ENCODE measurements around the gene PCK1. TPM values are rescaled to one million over a fixed set of nuclear protein-coding genes. Genes with fewer than 3 reads are reported as not detected.

The PCK1 gene
- polyA plus RNA-seq, 1 experiment: not detected

DNA sequence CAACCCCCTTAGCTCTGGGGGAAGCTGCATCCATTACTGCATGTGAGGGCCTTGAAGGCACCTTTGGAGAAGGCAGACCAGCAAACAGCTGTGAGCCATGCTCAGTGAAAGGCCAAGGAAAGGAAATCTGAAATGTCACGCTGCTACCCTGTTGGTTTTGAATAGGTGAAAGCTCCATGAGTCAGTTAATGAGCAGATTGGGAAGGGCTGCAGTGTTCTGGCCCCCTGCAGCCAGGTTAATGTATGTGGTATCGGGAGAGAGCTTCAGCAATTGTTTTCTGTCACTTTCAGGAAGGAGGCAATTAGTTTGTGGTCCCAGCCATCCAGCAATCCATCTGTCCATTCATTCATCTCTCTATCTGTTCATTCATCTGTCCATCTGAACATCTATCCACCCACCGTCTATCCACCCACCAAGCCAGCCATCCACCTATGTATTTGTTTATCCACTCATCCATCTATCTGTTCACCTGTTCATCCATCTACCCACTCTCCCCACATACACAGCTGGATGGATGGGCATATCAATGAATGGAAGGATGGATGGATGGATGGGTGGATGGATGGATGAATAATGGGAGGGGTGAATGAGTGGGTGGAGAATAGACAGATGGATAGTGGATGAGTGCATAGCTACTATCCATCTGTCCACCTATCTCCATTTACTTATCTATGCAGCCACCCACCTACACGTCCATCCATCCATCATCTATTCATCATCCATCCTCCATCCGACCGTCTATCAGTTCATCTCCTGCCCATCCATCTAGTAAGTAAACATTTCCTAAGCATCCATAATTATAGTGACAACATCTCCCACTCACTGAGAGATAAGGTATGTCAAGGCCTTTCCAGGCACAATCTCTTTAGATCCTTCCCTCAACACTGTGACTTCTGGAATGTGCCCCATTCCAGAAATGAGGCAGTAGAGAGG lies 16.0 kb downstream of the PCK1 start:
- H3K36me3 ChIP-seq (ENCODE audit: control insufficient read depth, insufficient read depth, low read length): no peaks in the 10 kb centered on the region
- ChIA-PET POLR2A (no interaction called here), CTCF (no interaction called here)
- TF ChIP-seq, protein P1, sequence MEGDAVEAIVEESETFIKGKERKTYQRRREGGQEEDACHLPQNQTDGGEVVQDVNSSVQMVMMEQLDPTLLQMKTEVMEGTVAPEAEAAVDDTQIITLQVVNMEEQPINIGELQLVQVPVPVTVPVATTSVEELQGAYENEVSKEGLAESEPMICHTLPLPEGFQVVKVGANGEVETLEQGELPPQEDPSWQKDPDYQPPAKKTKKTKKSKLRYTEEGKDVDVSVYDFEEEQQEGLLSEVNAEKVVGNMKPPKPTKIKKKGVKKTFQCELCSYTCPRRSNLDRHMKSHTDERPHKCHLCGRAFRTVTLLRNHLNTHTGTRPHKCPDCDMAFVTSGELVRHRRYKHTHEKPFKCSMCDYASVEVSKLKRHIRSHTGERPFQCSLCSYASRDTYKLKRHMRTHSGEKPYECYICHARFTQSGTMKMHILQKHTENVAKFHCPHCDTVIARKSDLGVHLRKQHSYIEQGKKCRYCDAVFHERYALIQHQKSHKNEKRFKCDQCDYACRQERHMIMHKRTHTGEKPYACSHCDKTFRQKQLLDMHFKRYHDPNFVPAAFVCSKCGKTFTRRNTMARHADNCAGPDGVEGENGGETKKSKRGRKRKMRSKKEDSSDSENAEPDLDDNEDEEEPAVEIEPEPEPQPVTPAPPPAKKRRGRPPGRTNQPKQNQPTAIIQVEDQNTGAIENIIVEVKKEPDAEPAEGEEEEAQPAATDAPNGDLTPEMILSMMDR (IDR thresholded peaks at IDR 0.05; ENCODE audit: insufficient read depth, low read depth, low read length): no peak
- no peak for DNase-seq (ENCODE audit: low read depth)
- no peak overlapping the region for H3K4me3 ChIP-seq (ENCODE audit: low read depth, low read length)
- peaks cover 27% of the 10 kb centered on the region for H3K27me3 ChIP-seq (ENCODE audit: control insufficient read depth, insufficient read depth, low read length)

DNA sequence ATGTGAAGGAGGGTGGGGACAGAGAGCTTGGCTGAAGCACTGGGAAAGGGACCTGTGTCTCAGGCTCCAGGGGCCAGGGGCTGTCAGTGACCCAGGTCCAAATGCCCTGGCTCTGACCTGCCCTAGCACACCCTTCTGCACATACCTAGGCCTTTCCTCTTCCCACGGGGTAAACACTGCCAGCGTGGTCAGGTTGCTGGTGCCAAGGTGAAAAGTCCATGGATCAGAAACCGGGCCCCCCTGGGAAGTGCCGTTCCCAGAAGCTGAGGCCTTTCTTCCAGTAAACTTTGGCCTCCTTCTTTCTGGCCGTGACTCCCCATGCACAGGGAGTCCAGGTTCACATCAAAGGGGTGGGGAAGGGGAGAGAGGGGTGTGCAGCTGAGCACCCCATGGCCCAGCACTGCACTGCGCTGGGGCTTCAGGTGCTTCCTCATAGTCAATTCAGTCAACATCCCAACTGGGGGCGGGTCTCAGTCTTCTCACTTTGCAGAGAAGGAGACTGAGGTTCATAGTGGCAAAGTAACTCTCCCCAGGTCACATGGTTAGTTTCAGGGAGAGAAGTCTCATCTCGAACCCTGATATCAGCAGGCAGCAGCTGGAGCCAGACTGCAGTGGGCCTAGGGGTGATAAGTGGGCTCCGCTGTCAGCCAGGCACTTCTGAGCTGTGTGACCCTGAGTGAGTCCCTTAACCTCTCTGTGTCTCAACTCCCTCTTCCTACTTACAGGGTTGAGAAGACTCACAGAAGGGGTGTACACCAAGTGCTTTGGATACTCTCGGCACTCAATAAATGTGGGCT lies 17.0 kb downstream of the PCK1 start:
- H3K36me3 ChIP-seq (ENCODE audit: control insufficient read depth, insufficient read depth, low read length): no peaks in the 10 kb centered on the region
- no peak overlapping the region for H3K4me3 ChIP-seq (ENCODE audit: low read depth, low read length)
- POLR2A ChIA-PET: no interaction called here
- DNase-seq (ENCODE audit: low read depth): no peak
- TF ChIP-seq, protein P1 (IDR thresholded peaks at IDR 0.05; ENCODE audit: insufficient read depth, low read depth, low read length): no peak
- H3K27me3 ChIP-seq (ENCODE audit: control insufficient read depth, insufficient read depth, low read length): peaks cover 26% of the 10 kb centered on the region
- CTCF ChIA-PET: no interaction called here

DNA sequence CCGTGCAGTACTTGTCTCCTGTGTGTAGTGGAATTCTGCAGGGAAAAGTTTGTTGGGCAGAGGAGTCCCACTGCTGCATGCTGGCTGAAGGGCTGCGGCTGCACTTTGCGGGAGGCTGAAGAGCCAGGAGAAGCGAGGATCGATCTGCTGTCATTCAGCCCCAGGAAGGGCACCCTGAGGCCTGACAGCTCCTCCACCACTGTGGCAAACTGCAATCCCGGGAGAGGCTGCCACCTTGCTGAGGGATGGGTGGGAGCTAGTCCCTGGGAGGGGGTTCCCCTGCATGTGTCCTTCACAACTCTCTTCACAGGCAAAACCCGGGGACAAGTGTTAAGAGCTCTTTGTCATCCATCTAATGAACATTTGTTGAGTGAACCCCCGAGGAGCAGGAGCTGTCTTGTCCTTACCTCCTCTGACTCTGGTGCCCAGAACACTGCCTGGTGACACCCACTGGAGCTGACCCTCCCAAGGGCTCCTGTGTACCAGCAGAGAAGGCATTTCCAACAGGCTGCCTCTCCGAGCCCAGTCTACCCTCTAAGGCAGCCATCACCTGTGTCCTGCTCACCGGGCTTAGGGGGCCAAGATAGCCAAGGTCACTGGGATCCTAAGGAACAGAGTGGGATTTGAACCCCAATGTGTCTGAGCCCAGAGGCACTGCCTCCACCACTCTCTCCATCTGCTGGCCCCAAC lies 17.7 kb downstream of the PCK1 start:
- Histone ChIP-seq H3K4me3 (ENCODE audit: low read depth, low read length) (no peak overlapping the region), H3K36me3 (ENCODE audit: control insufficient read depth, insufficient read depth, low read length) (no peaks in the 10 kb centered on the region), H3K27me3 (ENCODE audit: control insufficient read depth, insufficient read depth, low read length) (peaks cover 26% of the 10 kb centered on the region)
- TF ChIP-seq, protein P1 (IDR thresholded peaks at IDR 0.05; ENCODE audit: insufficient read depth, low read depth, low read length): no peak
- POLR2A ChIA-PET: no interaction called here
- CTCF ChIA-PET: interaction anchor here (1.0 kb wide), 1 partner anchor 19 kb away, joined by 3 read pairs; no protein-coding TSS in a partner anchor
- DNase-seq (ENCODE audit: low read depth): no peak

DNA sequence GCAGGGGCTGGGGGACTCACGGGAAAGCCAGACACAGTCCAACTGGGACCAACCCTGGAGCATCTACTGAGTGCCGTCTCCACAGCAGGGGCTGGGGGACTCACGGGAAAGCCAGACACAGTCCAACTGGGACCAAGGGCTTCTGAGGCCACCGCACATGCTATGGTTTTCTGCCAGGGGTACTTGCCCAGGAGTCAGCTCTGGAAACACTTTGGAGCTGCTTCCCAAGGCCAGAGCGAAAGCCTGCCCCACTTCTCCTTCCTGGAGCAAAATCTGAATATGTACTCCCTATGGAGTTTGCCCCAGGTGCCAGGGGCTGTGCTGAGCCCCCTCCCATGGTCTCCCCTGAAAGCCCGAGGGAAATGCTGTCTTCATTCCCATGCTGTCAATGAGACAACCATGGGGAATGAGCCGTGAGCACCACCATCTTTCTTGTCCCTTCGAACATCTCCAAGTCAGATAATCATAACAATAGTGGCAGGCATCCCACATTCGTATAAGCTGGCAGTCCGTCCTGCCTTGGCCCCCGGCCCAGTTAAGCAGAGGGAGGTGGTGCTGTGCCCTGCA lies 18.5 kb downstream of the PCK1 start:
- TF ChIP-seq, protein P1 (IDR thresholded peaks at IDR 0.05; ENCODE audit: insufficient read depth, low read depth, low read length): no peak
- POLR2A ChIA-PET: no interaction called here
- no peaks in the 10 kb centered on the region for H3K36me3 ChIP-seq (ENCODE audit: control insufficient read depth, insufficient read depth, low read length)
- CTCF ChIA-PET: interaction anchor here (1.0 to 1.4 kb wide), 2 partner anchors 18 to 66 kb away, joined by 3 to 5 read pairs; no protein-coding TSS in a partner anchor
- H3K4me3 ChIP-seq (ENCODE audit: low read depth, low read length): no peak overlapping the region
- peaks cover 23% of the 10 kb centered on the region for H3K27me3 ChIP-seq (ENCODE audit: control insufficient read depth, insufficient read depth, low read length)
- DNase-seq (ENCODE audit: low read depth): no peak

Measured in BJ (cell line).